Medulla oblongata (tissue), 1 donor: Measurements from ENCODE around the gene INTS13.
A peak's percentile ranks its signal among the peaks of the same experiment; 100 is the strongest.
"Not testable (repeated sequence)": the region's sequence is repeated elsewhere in the genome, so short reads cannot be mapped to it uniquely, and the experiment has no call there.

Source experiments
- DNase-seq: peaks from one replicate; pipeline ENCODE4 v3.0.0-alpha.2; 2015; ENCODE audit errors: extremely low spot score

The INTS13 gene, protein sequence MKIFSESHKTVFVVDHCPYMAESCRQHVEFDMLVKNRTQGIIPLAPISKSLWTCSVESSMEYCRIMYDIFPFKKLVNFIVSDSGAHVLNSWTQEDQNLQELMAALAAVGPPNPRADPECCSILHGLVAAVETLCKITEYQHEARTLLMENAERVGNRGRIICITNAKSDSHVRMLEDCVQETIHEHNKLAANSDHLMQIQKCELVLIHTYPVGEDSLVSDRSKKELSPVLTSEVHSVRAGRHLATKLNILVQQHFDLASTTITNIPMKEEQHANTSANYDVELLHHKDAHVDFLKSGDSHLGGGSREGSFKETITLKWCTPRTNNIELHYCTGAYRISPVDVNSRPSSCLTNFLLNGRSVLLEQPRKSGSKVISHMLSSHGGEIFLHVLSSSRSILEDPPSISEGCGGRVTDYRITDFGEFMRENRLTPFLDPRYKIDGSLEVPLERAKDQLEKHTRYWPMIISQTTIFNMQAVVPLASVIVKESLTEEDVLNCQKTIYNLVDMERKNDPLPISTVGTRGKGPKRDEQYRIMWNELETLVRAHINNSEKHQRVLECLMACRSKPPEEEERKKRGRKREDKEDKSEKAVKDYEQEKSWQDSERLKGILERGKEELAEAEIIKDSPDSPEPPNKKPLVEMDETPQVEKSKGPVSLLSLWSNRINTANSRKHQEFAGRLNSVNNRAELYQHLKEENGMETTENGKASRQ

DNA sequence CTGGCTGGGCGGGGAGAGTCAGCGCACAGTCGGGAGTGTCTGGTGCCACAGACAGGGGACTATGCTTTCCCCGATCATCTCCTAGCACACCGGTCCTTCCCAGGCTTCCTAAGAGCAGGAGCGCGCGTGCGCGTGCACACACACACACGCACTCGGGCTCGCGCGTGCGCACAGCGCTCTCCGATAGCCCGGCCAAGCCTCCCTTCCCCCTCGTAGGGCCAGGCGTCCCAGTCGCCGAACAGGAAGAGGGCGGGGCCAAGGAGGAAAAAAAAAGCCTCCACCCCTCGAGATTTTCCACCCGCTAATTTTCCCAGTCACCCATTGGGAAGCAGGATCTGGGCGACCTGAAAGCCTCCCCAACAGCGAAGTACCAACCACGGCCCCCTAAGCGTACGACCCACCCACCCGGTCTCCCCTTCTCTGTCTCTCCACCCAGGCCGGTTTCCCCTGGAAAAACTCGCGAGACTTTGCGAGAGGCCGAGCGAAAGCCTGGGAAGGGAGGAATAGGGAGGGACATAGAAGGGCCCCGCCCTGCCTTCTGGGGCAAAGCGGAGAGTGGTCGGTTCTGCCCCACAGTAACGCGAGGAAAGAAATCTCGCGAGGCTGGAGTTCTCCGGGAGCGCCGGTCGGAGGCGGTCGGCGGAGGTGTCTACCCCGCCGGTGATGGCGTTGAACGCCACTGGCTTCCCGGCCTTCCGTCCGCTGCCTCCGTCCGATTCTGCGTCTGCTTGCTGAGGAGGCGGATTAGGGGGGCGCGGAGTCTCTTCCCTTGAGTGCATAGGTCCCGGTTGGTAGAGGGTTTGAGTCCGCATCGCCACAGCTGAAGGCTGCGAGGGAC lies at the start of gene INTS13, which contains the start of gene FGFR1OP2:
TSS of gene INTS13 (minus strand) at position 119 of the 838 bp plus-strand sequence. CDS start 1,178 bp downstream, outside the sequence.
TSS of gene FGFR1OP2 (plus strand) at position 608 of the 838 bp plus-strand sequence. CDS start 15,689 bp downstream, outside the sequence.
- DNase-seq: peak; percentile 100

DNA sequence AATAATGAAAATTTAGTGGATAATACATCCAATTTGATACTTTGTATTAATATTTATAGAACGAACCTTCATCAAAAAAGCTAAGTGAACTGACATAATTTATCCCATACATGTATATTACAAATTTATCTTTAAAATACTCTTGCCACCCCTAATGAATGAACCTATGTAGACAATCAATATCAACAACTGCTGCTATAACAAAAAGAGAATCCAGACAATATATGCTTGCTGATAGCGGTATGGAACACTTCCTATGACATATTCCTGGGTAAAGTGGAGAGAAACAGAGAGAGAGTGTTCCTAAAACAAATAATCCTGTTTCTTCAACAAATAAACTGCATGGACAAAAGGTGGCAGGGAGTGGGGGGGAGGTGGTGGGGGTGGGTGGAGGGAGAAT lies 45.1 kb upstream of the INTS13 start:
- no peak for DNase-seq

DNA sequence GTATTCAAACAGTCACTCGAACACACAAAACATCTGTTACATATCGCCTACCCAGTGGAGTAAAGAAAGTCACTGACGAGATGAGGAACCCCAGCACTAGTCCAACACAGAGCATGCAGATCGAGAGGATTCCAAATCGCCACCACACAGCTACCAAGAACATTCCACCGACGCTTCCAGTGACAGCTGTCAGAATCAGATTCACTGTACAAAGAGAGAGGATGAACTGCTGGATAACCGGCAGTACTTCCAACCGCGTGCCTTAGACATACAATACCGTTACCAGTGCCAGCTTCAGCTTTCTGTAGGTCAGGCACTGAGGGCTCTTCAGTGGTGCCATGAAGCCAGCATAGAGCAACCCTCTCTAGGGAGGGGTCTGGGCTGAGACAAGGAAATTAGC lies 42.0 kb upstream of the INTS13 start:
- DNase-seq: no peak

DNA sequence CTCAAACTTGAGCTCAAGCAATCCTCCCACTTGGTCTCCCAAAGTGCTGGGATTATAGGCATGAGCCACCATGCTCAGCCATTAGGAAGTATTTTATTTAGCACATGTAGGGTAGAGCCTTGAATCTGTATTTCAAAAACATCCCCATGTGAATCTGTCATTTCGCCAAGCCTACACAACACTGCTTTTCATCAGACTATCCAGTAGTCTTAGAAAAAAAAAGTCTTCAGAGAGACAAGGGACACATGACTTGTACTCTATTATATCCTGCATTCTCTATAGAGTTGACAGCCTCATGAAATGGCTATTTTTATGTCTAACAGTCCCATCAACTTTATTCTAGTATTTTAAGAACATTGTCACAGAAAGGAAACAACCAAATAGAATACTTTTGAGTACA lies 41.0 kb upstream of the INTS13 start:
- DNase-seq: peak; percentile 50

DNA sequence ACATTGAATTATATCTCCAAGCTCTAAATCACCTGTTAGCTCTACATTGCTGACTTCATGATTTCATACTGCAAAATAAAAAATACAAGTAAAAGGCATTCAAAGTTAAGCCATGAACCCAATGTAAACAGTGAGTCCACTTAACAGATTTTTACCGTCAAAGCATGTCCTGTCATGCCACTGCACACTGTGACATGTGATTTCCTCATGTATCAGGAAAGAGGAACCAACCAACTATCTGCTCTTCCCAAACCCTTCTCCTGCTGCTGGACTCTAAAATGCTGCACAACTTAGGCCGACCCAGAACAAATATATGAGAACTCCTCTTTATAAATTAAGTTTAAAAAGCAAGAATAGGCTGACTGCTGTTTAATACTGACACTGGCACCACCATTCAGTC lies 38.9 kb upstream of the INTS13 start:
- DNase-seq: peak; percentile 69

DNA sequence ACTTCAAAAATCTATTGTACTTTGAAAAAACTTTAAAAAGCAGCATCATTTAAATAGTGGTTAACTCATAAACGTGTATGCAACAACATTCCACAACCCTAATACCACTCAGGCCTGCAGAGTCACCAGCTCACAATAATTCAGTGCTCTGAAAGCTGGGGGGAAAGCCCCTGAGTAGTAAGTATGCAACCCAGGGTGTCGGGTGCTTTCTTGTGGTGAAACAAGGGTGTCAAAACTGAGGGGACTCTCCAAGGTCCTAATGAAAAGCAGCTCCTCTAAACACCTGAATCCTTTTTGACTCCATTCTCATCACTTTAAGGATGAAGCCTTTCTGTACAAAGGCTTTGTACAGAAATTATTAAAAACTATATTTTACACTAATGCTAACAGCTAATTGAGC lies 34.2 kb upstream of the INTS13 start:
- DNase-seq: no peak

DNA sequence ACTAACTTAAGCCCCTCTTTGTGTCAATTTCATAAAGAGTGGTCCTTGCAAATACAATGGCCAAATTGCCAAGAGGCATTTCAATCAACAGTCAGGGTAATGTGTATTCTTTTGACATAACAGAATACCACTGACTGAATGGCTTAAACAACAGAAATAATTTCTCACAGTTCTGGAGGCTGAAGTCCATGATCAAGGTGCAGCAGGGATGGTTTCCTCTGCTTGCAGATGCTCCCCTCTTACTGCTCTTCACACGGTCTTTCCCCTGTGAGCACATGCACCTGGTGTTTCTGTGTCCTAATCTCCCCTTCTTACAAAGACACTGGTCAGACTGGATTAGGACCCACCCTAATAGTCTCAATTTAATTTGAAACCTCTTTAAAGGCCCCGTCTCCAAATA lies 32.4 kb upstream of the INTS13 start:
- no peak for DNase-seq

DNA sequence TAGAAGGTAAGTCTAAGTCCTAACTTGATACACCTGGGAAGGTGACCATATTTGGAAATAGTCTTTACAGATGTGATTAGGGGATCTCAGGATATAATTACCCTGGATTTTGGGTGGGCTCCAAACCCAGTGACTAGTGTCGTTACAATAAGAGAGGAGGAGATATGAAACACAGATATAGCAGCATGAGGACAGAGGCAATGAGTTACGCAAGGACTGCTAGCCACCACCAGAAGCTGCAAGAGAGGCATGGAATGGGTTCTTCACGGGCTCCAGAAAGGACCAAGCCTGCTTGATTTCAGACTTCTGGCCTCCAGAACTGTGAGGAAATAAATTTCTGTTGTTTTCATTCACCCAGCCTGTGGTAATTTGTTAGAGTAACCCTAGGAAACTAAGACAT lies 29.1 kb upstream of the INTS13 start:
- no peak for DNase-seq

DNA sequence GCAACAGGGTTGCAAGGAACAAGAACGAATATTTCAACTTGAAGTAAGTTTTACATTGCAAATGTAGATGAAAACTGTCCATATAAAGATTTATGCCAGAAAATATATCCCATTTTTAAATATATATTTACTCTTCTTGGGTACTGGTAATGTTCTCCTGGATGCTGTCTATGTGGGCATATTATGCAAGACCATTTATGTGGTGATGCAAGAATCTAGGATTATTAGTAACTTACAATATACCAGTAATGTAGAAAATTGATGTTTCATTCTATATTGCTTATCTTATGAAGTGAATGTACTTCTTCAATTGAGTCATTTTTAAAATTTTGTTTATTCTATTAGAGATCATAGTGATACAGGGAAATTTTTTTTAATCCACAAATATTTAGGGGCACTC lies 25.6 kb upstream of the INTS13 start:
- no peak for DNase-seq

DNA sequence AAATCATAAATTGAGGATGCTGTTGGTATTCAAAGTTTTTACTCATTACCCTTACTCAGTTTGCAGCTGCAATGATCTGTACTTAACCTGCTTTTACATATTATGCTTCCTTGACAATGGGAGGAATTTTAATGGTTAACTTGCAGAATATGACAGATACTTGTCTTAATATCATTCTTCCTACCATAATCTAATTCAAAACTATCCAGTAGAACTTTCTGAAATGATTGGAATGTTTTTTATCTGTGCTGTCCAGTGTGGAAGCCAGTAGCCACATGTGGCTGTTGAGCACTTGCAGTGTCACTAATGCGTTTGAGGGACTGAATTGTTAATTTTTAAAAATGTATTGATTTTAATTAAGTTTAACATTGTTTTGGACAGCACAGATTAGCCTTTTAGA lies 24.0 kb upstream of the INTS13 start:
- no peak for DNase-seq

DNA sequence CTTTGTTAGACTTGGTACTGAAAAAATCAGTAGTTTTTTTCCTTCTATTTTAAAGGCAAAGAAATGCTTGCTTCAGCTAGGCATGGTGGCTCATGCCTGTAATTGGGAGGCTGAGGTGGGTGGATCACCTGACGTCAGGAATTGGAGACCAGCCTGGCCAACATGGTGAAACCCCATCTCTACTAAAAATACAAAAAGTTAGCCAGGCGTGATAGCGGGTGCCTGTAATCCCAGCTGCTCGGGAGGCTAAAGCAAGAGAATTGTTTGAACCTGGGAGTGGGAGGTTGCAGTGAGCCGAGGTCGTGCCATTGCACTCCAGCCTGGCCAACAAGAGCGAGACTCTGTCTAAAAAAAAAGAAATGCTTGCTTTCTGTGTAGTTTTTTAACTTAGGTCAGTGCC lies 23.6 kb upstream of the INTS13 start:
- DNase-seq: not testable (repeated sequence)

DNA sequence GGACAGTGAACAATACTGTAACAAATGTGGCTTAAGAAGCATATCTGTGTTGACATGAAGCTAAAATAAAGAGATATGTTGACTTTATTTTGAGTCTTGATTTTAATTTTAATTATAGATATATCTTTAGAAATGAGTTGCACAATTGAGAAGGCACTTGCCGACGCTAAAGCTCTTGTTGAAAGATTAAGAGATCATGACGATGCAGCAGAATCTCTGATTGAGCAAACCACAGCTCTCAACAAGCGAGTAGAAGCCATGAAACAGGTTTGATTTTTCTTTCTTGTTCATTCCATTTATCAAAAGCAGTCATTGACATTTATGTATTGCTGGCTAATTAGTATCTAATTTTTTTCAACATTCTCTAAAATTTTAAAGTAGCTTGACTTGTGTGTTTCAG lies 16.2 kb upstream of the INTS13 start:
- DNase-seq: no peak

DNA sequence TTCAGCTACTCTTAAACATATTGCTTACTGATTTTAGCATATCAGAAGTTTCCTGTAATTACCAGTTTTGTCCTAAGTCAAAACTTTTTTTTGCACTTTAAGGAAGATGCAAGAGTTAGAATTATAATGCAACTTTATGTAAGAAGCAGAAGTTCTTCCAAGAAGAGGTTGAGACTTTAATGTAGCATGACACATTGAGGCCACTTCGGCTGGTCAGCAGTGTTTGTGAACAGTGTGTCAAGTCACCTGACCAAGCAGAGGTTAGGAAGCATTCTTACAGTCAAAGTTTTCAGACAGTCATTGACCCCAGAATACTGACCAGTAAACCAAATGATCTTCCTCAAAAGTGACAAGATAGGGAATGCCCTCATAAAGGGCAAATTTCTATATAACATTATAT lies 15.7 kb upstream of the INTS13 start:
- peak; percentile 65 for DNase-seq

DNA sequence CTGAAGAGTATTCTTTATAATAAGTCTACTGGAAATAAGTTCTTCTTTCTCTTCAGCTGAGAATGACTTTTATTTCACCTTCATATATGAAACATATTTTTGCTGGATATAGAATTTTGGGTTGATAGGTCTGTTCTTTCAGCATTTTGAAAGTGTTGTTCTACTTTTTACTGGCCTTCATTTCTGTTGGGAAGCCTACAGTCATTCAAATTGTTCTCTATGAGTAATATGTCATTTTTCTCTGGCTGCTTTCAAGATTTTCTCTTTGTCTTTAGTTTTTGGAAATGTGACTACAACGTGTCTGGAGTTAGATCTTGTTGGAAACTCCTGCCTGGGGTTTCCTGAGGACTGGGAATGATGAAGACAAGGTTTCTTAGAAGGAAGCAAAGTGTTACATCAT lies 10.5 kb upstream of the INTS13 start:
- DNase-seq: no peak

DNA sequence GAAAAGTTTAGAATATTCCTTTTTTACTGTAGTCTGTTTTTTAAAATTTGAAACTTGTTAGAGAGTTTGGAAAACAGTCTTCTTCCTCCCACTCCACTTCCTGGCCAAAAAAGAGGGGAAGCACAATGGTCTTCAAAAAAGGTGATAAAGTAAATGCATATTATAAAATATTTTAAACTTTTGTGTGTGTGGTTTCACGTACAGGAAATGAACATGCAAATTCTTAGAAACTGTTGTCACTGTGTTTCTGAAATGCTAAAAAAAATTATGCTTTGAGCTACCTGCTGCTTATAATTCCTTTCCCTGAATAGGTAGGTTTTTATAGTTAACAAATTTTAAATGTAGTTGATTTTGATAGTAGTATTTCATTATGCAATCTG lies 3.4 kb upstream of the INTS13 start:
- no peak for DNase-seq

DNA sequence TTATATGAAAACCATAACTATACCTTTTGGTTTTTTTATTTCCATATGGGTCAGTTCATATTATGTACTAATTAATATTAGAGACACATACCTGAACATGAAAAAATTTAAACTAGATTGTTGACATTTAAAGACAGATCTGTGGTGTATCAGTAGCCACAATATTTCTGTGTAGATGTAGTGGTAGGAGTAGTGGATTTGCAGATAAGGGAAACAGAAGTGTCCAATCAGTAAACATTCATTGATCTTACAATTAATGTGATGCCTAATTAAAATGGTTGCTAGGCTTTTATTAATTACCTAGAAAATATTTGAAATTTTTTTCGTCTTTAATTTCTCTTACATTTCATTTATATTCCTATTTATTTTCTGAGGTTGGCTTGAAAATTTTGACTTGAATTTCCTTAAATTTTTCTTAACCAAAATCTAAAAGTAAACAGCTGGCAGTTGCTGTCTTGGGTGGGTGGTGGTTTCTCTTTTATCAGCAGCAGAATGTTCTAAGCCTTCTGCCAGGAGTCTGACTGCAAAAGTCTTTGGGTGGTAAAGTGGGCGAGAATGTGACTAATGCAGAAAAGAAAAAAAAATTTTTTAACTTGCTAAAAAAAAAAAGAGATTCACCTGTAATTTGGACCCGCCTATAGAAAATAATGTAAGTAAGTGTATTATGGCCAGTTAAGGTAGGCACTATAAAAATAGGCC lies 2.9 kb upstream of the INTS13 start:
- DNase-seq: no peak

DNA sequence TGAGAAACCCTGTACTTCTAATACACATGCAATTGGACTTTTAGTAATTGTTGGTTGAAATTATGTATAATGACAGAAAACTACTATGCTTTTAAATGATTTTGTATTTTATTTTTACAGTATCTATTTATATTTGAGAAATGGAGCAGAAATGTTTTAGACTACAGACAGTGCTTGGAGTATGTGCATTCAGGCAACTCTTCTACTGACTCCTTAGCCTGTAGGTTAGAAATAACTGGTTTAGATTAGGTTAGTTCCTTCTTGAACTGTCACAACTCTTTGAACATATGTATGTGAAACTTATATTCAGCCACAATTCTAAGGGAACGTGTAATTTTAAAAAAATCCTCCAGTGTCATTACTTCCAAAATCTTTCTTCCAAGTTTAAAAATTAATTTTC lies 2.2 kb upstream of the INTS13 start:
- no peak for DNase-seq

DNA sequence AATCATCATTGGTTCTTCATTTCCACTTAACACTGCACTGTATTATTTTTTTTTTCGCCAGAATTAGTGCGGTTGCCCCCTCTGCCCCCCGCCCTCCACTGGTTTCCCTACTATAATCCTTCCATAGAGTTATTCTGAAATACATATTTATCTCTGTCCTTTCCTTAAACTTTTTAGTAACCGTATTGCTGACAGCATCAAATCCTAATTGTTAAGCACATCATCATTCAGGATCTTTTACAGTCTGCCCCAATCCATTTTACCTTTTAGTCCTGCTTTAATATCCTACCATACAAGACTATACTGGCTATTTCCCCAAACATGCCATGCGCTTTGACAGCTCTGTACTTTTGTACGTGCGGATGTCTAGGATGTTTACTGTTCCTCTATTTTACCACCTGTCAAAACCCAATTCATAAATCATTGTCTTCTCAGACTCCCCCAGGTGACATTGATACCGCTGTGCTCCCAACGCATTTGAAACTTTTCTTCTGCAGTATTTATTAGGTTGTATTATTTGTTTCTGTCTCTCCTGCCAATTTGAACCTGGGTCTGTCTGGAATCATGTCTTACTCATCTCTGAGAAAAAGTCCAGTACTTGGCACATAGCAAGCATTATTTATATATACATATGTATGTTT lies 1.5 kb upstream of the INTS13 start:
- DNase-seq: peak; percentile 29

DNA sequence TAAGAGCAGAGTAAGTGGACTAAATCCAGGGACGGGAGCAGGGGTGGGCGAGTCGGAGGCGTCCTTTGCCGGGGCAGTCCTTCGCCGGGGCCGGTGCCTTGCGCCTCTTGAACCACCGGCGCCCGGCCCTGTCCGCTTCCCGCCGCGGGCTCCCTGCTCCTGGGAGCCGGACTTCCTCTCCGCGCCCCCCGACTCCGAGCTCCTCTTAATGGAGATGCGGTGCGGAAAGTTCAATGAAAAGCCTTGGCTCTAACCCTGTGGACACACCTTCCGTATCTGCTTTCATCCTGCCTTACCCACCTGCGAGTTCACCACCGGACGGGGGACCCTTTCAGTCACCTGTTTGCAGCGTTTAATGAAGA lies 901 bp upstream of the INTS13 start:
- DNase-seq: peak; percentile 36

DNA sequence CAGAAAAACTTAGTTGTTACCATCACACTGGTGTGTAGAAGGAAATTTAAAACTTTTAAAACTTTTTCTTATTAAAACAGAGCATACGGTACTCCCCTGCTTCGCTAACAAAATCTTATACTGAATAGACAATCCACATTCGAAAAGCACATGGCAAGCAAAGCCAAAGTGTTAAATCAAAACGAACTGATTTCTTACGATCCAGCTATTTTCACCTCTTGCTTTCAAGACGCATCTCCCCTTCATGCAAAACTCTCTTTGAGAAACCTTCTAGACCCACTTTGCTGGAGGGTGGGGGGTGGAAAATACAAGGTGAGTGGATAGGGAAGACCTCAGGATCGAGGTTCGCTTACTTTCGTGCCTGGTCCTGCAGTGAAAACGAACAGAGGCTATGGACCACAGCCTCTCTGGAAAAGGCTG lies 328 bp downstream of the INTS13 start:
- no peak for DNase-seq
